ENCODE data around the gene CCDC175.

DNA sequence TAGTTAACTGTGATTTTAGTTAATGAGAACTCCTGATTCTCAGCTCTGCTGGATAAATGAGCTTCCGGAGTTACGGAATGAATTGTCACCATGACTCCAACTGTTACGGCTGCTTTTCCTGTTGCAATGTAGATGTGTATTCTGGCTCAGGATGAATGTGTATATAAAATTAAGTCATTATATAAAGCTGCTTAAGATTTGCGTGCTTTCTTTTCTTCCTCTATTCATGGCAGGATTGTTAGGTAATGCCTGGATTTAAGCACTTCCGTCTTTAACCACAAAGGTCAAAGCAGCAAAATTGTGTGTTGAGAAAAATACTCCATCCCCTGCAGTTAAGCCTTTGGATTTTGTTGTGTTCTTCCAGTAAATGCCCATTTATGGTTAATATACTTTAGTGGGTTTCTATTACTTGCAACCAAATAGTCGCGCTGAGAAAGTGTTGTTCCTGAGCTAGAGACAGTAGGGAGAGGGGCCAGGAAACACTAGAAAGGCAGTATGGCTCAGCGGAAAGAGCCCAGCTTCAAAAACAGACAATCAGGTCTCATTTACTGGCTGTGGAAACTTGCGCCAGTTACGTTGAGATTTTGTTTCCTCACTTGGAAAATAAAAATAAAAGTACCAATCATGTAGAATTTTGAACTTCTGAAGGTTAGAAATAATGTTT, 9.4 kb upstream of the CCDC175 start:
- TF ChIP-seq CTCF (IDR thresholded peaks at IDR 0.05) (no peak), POLR2A (IDR thresholded peaks at IDR 0.05) (no peak)

All from upper lobe of left lung (tissue), 4 donors.